IPS-NIHi11 (cell line): Measurements from ENCODE around the gene MCL1.
"Not testable (repeated sequence)": the region's sequence is repeated elsewhere in the genome, so short reads cannot be mapped to it uniquely, and the experiment has no call there.

ENCODE experiments used
- DNase-seq: peaks from one replicate; pipeline ENCODE4 v3.0.0; 2012; ENCODE audit warnings: mixed read lengths, low spot score

MCL1 gene

DNA sequence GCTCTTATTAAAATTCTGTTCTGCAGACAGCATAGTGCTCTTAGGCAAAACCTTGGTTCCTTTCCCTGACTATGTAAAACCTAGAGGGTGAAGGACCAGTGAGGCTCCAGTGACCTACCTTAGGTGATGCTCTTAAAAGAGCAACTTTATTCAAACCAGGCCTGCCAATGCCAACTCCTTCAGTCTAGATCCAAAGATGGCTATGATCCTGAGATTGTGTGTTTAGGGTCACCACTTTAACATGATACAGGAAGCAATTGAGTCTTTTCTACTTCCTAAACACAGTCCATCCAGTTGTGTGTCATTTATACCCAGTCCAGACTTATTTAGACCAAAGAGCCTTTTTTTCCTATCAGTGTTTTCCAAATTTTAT is 10.8 kb downstream of the MCL1 start:
- no peak for DNase-seq

DNA sequence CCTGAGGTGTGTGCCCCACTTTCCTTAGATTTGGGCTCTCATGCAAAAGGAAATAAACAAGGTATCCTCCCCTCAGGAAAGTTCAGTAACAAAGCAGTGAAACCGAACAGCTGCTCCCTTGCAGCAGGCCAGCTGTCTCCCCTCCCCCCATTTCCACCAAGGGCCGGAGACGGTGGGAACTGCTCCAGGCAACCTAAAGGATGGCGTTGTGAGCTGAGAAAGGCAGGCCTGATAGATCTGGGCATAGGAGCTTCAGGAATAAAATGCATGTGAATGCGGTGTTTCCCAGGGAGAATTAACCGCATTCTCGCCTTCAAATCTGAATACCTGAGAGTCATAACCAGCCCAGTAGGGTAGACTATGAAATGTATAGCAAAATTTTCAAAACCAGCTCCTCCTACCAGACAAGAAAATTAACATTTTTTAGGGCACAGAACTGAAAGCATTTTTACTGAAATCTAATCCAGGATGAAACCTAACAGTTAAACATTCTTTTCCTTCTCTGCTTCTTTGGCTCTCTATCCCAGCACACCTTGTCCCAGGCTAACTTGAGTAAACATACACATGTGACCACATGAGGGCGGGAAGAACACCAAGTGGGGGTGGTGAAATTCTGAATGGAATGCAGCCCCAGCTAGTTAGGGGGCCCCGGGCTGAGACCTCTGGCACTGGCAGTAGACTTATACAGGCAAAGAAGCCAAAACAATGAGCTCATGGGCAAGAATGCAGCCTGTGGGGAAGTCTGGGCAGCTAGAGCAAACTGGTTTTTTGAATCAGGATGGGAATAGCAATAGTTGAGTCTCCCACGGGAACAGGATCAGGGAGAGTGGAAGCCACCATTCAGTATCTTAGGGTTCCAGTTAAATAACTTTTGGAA is 11.5 kb downstream of the MCL1 start:
- peak; percentile 74 for DNase-seq

DNA sequence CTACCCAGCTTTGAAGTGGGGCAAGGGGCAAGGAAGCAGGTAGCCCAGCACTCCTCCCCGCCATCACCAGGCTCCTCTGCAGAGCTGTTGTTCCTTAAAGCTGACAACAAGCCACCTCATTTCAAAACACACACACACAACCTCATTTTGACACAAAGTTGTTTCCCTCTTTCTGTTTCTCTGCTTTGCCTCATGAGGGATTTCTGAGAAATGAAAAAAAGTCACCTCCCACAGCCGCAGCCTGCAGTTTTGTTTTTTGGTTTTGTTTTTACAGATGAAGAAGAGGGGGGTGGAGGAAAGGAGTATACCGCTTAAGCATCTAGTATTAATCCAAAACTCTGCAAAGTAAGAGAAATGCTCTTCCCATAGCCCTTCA is 12.1 kb downstream of the MCL1 start:
- DNase-seq = no peak

DNA sequence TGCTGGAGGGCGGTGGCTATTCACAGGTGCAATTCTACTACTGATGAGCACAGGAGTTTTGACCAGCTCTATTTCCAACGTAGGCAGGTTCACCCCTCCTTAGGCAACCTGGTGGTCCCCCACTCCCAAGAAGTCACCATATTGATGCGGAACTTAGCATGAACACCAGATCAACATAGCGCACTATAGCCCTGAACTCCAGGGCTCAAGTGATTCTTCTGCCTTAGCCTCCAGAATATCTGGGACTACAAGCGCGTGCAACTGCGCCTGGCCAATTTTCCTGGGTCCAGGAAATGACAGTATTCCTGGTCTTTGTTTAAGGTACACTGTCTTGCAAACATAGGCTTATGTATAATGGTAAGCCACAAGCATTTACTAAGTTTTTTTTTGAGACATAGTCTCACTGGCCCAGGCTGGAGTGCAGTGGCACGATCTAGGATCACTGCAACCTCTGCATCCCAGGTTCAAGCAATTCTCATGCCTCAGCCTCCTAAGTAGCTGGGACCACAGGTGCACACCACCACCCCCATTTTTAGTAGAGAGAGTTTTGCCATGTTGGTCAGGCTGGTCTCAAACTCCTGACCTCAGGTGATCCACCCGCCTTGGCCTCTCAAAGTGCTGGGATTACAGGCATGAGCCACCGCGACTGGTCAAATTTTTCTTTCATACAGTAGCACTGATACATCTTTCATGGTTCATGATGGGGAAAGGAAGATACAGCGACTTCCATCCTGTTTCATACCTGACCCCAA is 12.6 kb downstream of the MCL1 start:
- no peak for DNase-seq

DNA sequence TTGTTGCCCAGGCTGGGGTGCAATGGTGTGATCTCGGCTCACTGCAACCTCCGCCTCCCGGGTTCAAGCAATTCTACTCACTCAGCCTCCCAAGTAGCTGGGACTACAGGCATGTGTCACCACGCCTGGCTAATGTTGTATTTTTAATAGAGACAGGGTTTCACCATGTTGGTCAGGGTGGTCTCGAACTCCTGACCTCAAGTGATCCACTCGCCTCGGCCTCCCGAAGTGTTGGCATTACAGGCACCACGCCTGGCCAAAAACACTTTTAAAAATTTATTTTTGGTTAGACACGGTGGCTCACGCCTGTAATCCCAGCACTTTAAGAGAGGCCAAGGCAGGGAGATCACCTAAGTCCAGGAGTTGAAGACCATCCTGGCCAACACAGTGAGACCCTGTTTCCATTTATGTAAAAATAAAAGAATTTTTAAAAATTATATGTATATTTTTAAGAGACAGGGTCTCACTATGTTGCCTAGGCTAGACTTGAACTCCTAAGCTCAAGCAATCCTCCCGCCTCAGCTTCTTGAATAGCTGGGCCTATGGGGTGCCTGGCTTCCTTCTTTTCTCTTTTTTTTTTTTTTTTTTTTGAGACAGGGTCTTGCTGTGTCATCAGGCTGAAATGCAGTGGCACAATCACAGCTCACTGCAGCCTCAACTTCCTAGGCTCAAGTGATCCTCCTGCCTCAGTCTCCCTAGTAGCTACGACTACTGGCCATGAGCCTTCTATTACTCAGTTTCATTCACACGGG is 14.0 kb downstream of the MCL1 start:
- DNase-seq = not testable (repeated sequence)

DNA sequence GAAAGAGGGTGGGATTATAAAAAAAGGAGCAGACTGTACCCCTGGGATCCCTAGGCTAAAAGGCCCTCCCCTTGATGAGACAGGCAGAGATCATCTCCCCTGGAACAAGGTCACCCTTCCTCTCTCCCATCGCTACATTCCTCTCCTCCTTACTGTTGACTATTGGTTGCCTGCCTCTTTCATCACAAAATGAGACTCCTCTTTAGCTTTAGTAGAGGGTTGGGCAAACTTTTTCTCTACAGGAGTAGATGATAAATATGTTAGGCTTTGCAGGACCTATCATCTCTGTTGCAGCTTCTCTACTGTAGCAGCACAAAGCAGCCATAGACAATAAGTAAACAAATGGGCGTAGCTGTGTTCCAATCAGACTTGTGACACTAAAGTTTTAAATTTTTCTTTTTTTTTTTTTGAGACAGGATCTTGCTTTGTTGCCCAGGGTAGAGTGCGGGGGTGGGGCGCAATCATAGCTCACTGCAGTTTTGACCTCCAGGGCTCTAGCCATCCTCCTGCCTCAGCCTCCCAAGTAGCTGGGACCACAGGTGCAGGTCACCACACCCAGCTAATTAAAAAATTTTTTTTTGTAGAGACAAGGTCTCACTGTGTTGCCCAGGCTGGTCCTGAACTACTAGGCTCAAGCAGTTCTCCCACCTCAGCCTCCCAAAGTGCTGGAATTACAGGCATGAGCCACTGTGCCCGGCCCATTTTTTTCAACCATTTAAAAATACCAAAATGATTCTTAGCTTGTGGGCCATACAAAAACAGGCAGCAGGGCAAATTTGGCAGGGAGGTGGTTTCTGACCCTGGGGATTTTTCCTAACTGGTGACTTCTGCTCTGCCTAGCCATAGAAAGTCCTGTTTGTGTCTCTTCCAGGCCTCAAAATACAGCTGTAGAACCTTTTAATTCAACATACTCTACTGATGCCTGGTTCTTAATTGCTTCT is 15.1 kb downstream of the MCL1 start:
- DNase-seq = no peak

DNA sequence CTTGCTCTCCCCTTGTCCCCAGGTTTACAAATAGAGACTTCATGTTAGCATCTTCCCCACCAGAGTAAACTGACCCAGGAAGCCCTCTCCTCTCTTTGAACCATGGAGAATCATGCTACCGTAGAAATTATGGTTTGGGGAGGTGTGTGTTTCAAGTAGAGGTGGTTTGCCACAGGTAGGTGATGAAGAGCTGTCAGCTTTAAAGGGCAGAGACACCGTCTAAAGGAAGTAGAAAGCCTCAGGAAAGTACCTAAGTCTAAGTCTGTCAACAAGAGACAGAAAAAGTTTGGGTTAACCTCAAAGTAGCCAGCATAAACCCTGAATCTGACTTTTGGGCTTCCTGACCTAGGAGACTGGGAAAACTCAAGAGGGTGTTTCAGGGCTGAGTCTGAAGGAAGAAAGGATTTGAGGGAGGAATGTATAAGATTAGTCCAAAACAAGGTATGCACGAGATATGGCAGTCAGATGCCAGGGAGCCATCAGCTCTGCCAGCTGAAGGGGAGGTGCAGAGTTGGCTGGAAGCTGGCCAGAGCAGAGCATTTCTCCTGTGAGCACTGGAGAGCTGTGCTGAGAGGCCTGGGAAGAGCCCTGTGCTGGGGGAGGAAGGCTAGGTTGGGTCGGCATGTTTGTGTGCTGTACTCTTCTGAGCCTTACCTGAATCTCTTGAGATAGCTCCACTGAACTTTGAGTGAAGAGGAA is 15.9 kb downstream of the MCL1 start:
- DNase-seq = no peak

DNA sequence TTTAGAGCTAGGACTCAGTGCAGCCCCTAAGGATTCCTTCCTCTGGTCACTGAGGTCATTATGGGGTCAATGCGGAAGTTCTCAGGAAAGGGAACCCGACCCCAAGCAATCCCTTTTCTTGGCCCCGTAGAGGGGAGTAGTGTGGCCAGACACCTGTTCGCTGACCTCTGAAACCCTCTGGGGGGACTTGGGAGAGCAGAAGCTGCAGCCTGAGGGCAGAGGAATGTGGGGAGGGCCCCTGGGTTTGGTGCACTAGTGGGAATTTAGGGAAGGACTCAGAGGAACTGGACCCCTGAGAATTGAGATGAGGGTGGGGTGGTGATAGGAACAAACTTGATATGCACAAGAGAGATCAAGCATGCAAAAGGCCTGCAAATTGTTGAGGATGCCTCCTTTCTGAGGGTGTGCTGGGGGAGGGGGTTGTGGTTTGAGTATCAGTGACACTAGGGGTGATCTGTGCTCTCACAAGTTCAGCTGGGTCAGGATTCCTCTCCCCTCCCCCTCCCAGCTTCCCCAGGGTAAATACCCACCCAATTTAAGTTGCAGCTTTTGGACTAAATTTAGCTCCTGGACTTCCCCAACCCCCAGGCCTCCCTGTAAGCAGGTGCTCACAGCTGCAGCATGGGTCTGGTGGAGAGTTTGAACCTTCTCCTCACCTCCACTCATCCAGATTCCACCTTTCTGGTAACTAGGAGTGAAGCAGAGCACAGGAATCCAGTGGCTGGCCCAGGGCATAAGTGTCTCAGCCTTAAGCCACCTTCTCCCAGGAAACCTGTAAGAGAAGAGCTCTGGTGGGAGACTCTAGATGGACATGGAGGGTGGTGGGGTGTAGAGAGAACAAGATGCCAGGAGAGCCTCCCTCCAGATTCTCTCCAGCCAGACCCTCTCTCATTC is 16.7 kb downstream of the MCL1 start:
- DNase-seq = no peak

DNA sequence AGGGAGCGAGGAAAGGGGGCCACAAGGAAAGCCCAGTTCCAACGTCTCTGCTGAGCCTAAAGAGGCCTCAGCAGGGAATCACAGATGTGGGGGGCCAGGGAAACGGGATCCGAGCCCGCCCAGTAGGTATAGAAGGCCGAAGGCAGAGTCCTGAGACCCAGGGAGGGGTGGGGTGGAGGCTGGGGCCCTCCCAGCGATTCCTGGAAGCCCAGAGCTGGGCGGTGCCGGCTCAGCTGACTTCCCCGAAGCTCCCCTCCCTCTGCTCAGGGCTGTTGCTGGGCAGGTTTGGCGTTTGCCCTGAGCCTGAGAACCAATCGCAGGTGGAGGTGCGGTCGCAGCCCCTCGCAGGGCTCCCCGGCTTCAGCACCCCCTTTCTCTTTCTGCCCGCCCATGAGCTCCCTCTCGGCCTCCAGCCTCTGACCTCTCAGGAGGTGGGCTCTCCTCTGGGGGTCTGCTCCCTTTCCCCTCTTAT is 17.4 kb downstream of the MCL1 start:
- DNase-seq = peak; percentile 79

DNA sequence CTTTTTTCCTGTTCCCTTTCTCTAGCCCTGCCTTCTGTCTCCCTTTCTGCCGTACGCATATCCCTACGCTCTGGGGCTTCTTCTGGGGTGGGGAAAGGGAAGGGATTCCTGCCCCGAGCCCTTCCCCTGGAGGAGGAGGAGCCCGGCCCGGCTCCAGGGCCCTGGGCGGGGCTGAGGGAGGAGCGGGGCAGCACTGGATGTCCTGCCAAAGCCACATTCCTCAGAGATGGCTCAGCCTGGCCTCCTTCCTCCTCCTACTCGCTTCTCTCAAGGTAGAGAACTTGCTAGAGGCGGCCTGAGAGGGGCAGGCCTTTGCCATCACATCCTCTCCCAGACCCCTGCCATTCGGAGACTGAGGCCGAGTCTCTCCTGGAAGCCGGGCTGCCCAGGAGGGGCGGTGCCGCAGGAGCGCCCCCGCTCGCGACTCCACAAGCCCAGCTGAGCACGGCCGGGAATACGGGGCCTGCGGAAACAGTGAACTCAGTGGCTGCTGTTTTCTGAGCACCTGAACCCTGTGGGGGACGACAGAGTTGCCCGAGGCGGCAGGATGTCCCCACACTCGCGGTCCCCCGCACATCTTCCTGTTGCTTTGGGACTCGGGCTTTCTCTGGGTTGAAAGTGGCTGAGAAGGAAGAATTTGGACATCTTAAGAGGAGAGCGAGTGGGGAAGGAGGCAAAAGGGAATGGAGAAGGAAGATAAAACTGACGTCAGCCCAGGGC is 18.0 kb downstream of the MCL1 start:
- peak; percentile 87 for DNase-seq

DNA sequence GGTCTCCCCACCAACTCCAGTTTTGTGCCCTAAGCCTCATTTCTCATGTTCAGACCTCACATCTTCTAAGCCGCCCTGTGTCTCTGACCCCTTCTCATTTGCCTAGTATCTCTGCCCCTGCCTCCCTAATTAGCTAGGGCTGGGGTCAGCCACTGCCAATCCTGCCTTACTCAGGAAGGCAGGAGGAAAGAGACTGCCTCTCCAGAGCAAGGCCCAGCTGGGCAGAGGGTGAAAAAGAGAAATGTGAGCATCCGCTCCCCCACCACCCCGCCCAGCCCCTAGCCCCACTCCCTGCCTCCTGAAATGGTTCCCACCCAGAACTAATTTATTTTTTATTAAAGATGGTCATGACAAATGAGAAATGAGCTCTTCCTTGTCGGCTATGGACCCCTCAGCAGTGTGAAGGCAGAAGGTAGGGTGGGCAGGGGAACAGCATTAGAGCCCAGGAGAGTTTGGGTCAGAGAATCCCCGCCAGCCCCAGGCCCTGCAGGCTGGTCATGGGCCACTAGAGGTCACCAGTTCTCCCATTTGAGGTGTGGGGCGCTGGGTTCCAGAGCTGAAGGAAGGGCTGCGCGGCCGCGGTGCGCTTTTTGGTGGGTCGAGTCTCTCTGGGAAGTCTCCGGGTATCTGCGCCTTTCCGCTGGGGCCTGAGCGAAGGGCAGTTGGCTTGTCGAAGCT is 18.7 kb downstream of the MCL1 start:
- DNase-seq = peak; percentile 74

DNA sequence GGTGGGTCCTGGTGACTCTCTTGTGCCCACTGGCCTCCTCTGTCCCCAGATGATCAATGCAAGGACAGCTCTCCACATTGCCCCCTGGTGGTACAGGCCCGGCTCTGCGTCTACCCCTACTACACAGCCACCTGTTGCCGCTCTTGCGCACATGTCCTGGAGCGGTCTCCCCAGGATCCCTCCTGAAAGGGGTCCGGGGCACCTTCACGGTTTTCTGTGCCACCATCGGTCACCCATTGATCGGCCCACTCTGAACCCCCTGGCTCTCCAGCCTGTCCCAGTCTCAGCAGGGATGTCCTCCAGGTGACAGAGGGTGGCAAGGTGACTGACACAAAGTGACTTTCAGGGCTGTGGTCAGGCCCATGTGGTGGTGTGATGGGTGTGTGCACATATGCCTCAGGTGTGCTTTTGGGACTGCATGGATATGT is 19.4 kb downstream of the MCL1 start:
- peak; percentile 83 for DNase-seq

DNA sequence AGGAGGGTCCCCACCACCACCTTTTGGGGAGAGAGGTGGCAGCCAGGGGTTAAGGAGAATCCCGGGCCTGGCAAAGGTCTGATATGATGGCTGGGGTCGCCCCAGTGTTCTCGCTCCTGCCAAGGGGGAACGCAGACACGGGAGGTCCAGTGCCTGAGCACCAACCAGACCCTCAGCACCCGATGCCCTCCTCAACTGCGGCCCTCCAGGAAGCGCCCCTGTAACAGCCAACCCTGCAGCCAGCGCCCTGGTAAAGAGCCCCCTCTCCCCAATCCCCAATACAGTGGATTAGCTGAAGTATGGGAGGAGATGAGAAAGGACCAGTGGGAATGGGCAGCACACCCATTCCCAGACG is 19.8 kb downstream of the MCL1 start:
- DNase-seq = no peak

DNA sequence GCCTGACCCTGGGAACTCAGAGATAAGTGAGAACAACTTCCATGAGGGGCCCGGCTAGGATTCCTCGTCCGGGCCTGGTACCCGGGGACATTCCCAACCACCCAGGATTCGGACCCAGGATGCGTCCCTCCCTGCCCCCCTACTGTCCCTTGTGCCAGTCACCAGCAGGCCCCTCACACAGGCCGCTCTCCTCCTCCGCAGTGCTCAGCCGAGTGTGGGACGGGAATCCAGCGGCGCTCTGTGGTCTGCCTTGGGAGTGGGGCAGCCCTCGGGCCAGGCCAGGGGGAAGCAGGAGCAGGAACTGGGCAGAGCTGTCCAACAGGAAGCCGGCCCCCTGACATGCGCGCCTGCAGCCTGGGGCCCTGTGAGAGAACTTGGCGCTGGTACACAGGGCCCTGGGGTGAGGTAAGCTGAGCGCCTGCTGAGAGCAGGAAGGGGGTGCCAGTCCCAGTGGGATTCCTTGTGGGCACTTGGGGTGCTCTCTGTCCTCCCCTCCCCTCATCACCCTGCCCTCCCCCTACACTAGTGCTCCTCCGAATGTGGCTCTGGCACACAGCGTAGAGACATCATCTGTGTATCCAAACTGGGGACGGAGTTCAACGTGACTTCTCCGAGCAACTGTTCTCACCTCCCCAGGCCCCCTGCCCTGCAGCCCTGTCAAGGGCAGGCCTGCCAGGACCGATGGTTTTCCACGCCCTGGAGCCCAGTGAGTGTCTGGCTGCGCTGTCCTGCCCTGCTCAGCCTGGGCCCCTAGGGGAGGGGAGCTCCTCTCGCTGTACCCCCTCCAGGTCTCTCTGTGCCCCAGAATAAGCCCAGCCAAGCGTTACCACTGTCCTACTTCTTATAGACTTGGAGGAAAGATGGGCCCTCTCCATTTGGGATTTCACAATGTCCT is 20.4 kb downstream of the MCL1 start:
- DNase-seq = no peak

DNA sequence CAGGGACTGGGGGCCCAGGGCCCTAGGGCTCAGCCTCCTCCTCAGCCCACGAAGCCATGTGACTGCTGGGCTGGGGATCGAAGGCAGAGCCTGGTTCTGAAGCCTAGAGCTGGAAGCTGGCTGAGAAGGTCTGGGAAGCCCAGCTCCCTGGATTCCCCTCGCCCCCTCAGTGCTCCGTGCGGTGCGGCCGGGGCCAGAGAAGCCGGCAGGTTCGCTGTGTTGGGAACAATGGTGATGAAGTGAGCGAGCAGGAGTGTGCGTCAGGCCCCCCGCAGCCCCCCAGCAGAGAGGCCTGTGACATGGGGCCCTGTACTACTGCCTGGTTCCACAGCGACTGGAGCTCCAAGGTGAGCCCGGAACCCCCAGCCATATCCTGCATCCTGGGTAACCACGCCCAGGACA is 21.1 kb downstream of the MCL1 start:
- no peak for DNase-seq

DNA sequence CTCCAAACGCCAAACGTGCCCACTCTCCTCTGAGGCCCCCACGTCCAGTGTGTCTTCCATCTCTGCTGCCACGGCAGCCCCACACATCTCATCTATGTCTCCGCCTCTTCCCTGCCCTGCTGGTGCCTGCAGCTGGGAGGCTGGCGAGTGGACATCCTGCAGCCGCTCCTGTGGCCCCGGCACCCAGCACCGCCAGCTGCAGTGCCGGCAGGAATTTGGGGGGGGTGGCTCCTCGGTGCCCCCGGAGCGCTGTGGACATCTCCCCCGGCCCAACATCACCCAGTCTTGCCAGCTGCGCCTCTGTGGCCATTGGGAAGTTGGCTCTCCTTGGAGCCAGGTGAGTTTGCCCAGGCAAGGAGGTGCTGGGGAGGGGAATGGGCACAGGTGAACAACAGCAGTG is 21.6 kb downstream of the MCL1 start:
- DNase-seq = no peak

DNA sequence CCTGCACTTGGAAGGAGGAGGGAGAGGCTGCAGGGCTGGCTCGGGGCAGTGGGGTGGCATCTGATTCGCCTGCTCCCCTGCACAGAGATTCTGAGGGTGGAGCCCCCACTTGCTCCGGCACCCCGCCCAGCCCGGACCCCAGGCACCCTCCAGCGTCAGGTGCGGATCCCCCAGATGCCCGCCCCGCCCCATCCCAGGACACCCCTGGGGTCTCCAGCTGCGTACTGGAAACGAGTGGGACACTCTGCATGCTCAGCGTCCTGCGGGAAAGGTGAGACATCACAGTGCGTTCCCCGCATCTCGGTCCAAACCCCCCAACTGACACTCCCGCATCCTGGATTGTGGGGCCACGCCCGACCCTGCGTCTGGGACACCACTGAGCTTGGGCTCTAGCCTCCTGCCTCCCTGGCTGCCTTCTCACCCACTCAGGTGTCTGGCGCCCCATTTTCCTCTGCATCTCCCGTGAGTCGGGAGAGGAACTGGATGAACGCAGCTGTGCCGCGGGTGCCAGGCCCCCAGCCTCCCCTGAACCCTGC is 22.3 kb downstream of the MCL1 start:
- DNase-seq = no peak
